Astrocyte (in vitro differentiated cells and primary cell): ENCODE results near the gene GNAS-AS1. TPM values are rescaled to one million over a fixed set of nuclear protein-coding genes. Genes with fewer than 3 reads are reported as not detected.

Source experiments
- DNase-seq: peaks from one replicate; pipeline ENCODE4 v3.0.0-alpha.2; 2010; ENCODE audit warnings: low read depth
- FAIRE-seq: peaks from 2 replicates; lab custom pipeline; 2011; peaks lifted over from hg19 to GRCh38; lab: Jason Lieb, UNC
- H2AFZ ChIP-seq: 2 replicates; pipeline ENCODE4 v1.6.0; 2012; ENCODE audit warnings: low read depth, low read length, inconsistent platforms
- H3K27ac ChIP-seq: 2 replicates; pipeline ENCODE4 v1.5.1; 2011; ENCODE audit warnings: low read depth, low read length, inconsistent platforms
- H3K27me3 ChIP-seq: 2 replicates; pipeline ENCODE4 v1.6.0; 2011; ENCODE audit warnings: low read length, inconsistent platforms; ENCODE audit not compliant: insufficient read depth
- H3K36me3 ChIP-seq: 2 replicates; pipeline ENCODE4 v1.5.1; 2011; ENCODE audit warnings: low read length, inconsistent platforms; ENCODE audit not compliant: insufficient read depth
- H3K4me1 ChIP-seq: 2 replicates; pipeline ENCODE4 v1.5.1; 2011; ENCODE audit warnings: low read length, inconsistent platforms; ENCODE audit not compliant: insufficient read depth
- H3K4me2 ChIP-seq: 2 replicates; pipeline ENCODE4 v1.6.0; 2012; ENCODE audit warnings: low read length, inconsistent platforms
- H3K4me3 ChIP-seq: 2 replicates; pipeline ENCODE4 v1.5.1; 2011; ENCODE audit warnings: low read depth, mild to moderate bottlenecking, low read length, inconsistent platforms; ENCODE audit not compliant: insufficient read depth
- H3K79me2 ChIP-seq: 2 replicates; pipeline ENCODE4 v1.6.0; 2012; ENCODE audit warnings: mild to moderate bottlenecking, low read length, inconsistent platforms; ENCODE audit not compliant: insufficient read depth
- H3K9ac ChIP-seq: 2 replicates; pipeline ENCODE4 v1.6.0; 2012; ENCODE audit warnings: mild to moderate bottlenecking, low read length, inconsistent platforms
- H3K9me3 ChIP-seq: 2 replicates; pipeline ENCODE4 v1.5.1; 2012; ENCODE audit warnings: low read depth, mild to moderate bottlenecking, low read length, inconsistent platforms; ENCODE audit not compliant: insufficient read depth
- H4K20me1 ChIP-seq: 2 replicates; pipeline ENCODE4 v1.6.0; 2012; ENCODE audit warnings: low read length, inconsistent platforms; ENCODE audit not compliant: insufficient read depth
- H3K27ac Mint-ChIP-seq: one replicate; pipeline ENCODE4 v1.8.0; 2021; ENCODE audit warnings: mild to moderate bottlenecking, mixed read lengths; ENCODE audit not compliant: unreplicated experiment
- H3K27me3 Mint-ChIP-seq: one replicate; pipeline ENCODE4 v1.8.0; 2021; ENCODE audit warnings: low read depth, mixed read lengths; ENCODE audit not compliant: unreplicated experiment
- H3K36me3 Mint-ChIP-seq: one replicate; pipeline ENCODE4 v1.8.0; 2021; ENCODE audit warnings: low read depth, mixed read lengths; ENCODE audit not compliant: unreplicated experiment
- H3K4me1 Mint-ChIP-seq: one replicate; pipeline ENCODE4 v1.8.0; 2021; ENCODE audit warnings: low read depth, mixed read lengths; ENCODE audit not compliant: unreplicated experiment
- H3K4me3 Mint-ChIP-seq: one replicate; pipeline ENCODE4 v1.8.0; 2021; ENCODE audit warnings: mild to moderate bottlenecking, moderate library complexity, mixed read lengths; ENCODE audit not compliant: unreplicated experiment
- H3K9me3 Mint-ChIP-seq: one replicate; pipeline ENCODE4 v1.8.0; 2021; ENCODE audit warnings: mild to moderate bottlenecking, mixed read lengths; ENCODE audit not compliant: unreplicated experiment
- CTCF ChIP-seq: IDR thresholded peaks from 2 replicates; pipeline ENCODE4 v1.5.1; 2011; ENCODE audit warnings: low read depth, mild to moderate bottlenecking, inconsistent platforms, low read length, moderate library complexity; ENCODE audit not compliant: insufficient read depth
- EZH2 ChIP-seq: IDR thresholded peaks from 2 replicates; pipeline ENCODE4 v1.6.1; 2012; ENCODE audit warnings: mild to moderate bottlenecking, low read length, inconsistent platforms; ENCODE audit not compliant: insufficient read depth
- total RNA-seq: library from RNA; stranded (reverse); gene quantifications from 2 replicates; pipeline ENCODE4 v1.2.1, GENCODE V29; 2021

The GNAS-AS1 gene
- total RNA-seq, 1 donor from 2014 or later: 3.8 TPM

DNA sequence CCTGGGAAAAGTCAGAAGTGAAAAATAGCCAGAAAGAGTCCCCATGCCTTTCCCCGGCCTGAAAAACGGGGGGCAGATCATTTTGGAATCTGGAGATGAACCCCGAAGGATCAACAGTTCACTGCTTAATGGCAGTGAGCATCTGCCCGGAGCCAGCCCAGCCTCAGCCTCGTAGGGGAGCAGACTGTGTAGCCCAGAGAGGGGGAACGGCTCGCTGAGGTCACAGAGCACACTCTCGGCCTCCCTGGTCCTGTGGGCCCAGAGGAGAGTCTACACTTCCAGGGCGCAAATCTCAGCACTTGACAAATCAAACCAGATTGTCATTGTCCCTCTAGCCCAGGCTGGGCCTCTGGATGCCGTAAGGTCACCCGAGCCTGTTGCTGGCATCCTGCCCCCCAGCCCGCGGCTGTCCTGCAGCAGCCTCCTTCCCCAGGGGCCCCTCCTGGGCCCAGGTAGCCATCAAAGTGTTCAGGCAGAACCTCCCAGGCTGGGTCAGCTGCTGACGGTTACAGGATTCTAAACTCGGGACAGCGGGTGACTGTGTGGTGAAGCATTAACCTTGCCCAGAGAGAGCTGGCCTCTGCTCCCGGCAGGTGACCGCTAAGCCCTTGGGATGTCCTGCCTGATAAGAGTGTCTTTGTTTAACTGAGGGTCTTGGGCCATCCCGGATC is 56.1 kb downstream of the GNAS-AS1 start:
- Mint-ChIP-seq H3K9me3 (no peaks in the 10 kb centered on the region), H3K36me3 (peaks cover 2% of the 10 kb centered on the region), H3K27ac (no peak overlapping the region), H3K27me3 (peaks cover 68% of the 10 kb centered on the region), H3K4me3 (no peak overlapping the region), H3K4me1 (no peaks in the 10 kb centered on the region)
- Histone ChIP-seq H3K9me3 (no peaks in the 10 kb centered on the region), H3K4me1 (no peaks in the 10 kb centered on the region), H2AFZ (no peak overlapping the region), H3K79me2 (no peaks in the 10 kb centered on the region), H3K9ac (no peak overlapping the region), H3K36me3 (no peaks in the 10 kb centered on the region), H3K27me3 (peaks cover 10% of the 10 kb centered on the region), H3K4me3 (no peak overlapping the region), H3K4me2 (no peak overlapping the region), H3K27ac (no peak overlapping the region), H4K20me1 (no peaks in the 10 kb centered on the region)
- no peak for DNase-seq
- FAIRE-seq: no peak
- TF ChIP-seq EZH2 (no peak), CTCF (no peak)

DNA sequence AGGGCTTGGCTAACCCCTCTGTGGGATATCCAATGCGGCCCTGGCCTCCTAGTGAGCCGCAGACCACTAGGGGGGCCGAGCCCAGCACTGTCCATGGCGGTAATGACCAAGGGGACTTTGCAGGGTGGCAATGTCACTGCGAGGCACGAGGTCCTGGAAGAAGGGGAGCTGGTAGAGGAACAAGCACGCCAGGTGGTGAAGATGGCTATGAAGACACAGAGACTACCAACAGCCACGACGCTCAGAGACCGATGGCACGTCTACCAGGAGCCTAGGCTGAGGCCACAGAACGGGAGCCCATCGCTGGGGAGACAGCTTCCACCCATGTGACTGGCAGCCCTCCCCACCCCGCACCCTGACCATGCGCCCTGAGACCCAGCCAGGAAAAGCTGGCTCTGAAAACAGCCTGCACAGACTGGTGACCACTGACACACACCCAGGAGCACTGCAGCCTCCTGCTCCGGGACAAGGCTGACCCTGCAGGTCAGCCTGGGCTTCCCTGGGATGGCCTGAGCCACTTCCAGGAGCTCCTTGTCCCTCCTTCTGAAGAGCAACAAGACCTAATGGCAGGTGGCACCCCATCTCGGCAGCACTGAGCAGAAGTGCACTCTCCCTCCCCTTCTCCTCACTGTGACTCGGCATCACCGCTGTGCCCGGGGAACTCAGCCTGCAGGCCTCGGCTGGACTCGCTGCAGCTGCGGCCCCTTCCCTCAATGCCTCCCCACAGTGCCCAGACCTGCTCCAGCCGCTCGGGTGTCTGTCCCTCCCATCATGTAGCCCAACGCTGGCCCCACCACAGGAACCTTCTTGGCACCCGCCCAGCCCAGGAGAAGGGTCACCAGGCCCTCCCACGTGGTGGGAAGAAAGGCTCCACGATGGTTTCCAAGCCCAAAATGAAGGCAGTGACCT is 56.9 kb downstream of the GNAS-AS1 start:
- H3K4me1 Mint-ChIP-seq: no peaks in the 10 kb centered on the region

More for the DNA sequence above, 56.9 kb downstream of the GNAS-AS1 start:
- H3K27me3 ChIP-seq: peaks cover 19% of the 10 kb centered on the region
- Mint-ChIP-seq H3K4me3 (no peak overlapping the region), H3K36me3 (peaks cover 2% of the 10 kb centered on the region), H3K27ac (no peak overlapping the region), H3K9me3 (no peaks in the 10 kb centered on the region), H3K27me3 (peaks cover 77% of the 10 kb centered on the region)
- H3K79me2 ChIP-seq: no peaks in the 10 kb centered on the region
- no peak for TF ChIP-seq EZH2
- no peak for TF ChIP-seq CTCF
- H3K4me2 ChIP-seq: no peak overlapping the region
- H3K9ac ChIP-seq: no peak overlapping the region
- H3K9me3 ChIP-seq: no peaks in the 10 kb centered on the region
- no peak overlapping the region for H3K4me3 ChIP-seq
- DNase-seq (no peak), FAIRE-seq (no peak)
- no peaks in the 10 kb centered on the region for H3K36me3 ChIP-seq
- H4K20me1 ChIP-seq: no peaks in the 10 kb centered on the region
- no peak overlapping the region for H2AFZ ChIP-seq
- H3K27ac ChIP-seq: no peak overlapping the region
- H3K4me1 ChIP-seq: no peaks in the 10 kb centered on the region
